HEK293T (cell line): Measurements from ENCODE around the gene HSPB7.
"Not testable (repeated sequence)": the region's sequence is repeated elsewhere in the genome, so short reads cannot be mapped to it uniquely, and the experiment has no call there.

Experiments
- CTCF ChIA-PET: fragments of 350-600 bp; formaldehyde crosslinking; extraction: SDS; loops from one replicate; lab custom pipeline; 2021; ENCODE audit warnings: antibody characterized with exemption, inconsistent platforms; lab: Yijun Ruan, JAX
- POLR2A ChIA-PET: fragments of 350-600 bp; formaldehyde crosslinking; extraction: SDS; loops from one replicate; lab custom pipeline; 2020; ENCODE audit warnings: antibody characterized with exemption, inconsistent platforms; lab: Yijun Ruan, JAX
- DNase-seq: peaks from one replicate; pipeline ENCODE4 v3.0.0; 2012; ENCODE audit warnings: mixed read lengths; ENCODE audit errors: extremely low spot score
- ARNT ChIP-seq: fragments of 450-650 bp; IDR thresholded peaks from 2 replicates; pipeline ENCODE4 v1.6.1; 2017; ENCODE audit warnings: mild to moderate bottlenecking
- BHLHE40 ChIP-seq: fragments of 450-650 bp; IDR thresholded peaks from 2 replicates; pipeline ENCODE4 v1.6.1; 2016; ENCODE audit warnings: mild to moderate bottlenecking, moderate library complexity, borderline replicate concordance
- CTBP1 ChIP-seq: fragments of 450-650 bp; IDR thresholded peaks from 2 replicates; pipeline ENCODE4 v1.6.1; 2016; ENCODE audit warnings: borderline replicate concordance
- ELF4 ChIP-seq: fragments of 450-650 bp; IDR thresholded peaks from 2 replicates; pipeline ENCODE4 v1.6.1; 2017; ENCODE audit warnings: antibody characterized with exemption
- FOXA1 ChIP-seq: fragments of 450-650 bp; IDR thresholded peaks from 2 replicates; pipeline ENCODE4 v1.6.1; 2016; ENCODE audit warnings: mild to moderate bottlenecking
- FOXK2 ChIP-seq: fragments of 450-650 bp; IDR thresholded peaks from 2 replicates; pipeline ENCODE4 v1.6.1; 2016; ENCODE audit warnings: mild to moderate bottlenecking
- FOXM1 ChIP-seq: fragments of 450-650 bp; IDR thresholded peaks from 2 replicates; pipeline ENCODE4 v1.6.1; 2017; ENCODE audit warnings: mild to moderate bottlenecking, borderline replicate concordance
- HDGF ChIP-seq: fragments of 450-650 bp; IDR thresholded peaks from 2 replicates; pipeline ENCODE4 v1.6.1; 2017; ENCODE audit warnings: antibody characterized with exemption, borderline replicate concordance
- L3MBTL2 ChIP-seq: fragments of 450-650 bp; conservative IDR thresholded peaks from 2 replicates; pipeline ENCODE4 v1.6.1; 2016; ENCODE audit warnings: mild to moderate bottlenecking
- LEF1 ChIP-seq: fragments of 450-650 bp; IDR thresholded peaks from 2 replicates; pipeline ENCODE4 v1.6.1; 2017; ENCODE audit warnings: mild to moderate bottlenecking, borderline replicate concordance
- NFRKB ChIP-seq: fragments of 450-650 bp; IDR thresholded peaks from 2 replicates; pipeline ENCODE4 v1.6.1; 2016; ENCODE audit warnings: mild to moderate bottlenecking, moderate library complexity
- SP1 ChIP-seq: fragments of 450-650 bp; IDR thresholded peaks from 2 replicates; pipeline ENCODE4 v1.6.1; 2017
- SUZ12 ChIP-seq: fragments of 450-650 bp; IDR thresholded peaks from 2 replicates; pipeline ENCODE4 v1.6.1; 2016; ENCODE audit warnings: mild to moderate bottlenecking
- TARDBP ChIP-seq: fragments of 450-650 bp; IDR thresholded peaks from 2 replicates; pipeline ENCODE4 v1.6.1; 2016
- ZNF384 ChIP-seq: fragments of 450-650 bp; IDR thresholded peaks from 2 replicates; pipeline ENCODE4 v1.6.1; 2016
- TF ChIP-seq, protein P1 (sequence below): fragments of 450-650 bp; IDR thresholded peaks from 2 replicates; pipeline ENCODE4 v1.6.1; 2016

HSPB7 gene

DNA sequence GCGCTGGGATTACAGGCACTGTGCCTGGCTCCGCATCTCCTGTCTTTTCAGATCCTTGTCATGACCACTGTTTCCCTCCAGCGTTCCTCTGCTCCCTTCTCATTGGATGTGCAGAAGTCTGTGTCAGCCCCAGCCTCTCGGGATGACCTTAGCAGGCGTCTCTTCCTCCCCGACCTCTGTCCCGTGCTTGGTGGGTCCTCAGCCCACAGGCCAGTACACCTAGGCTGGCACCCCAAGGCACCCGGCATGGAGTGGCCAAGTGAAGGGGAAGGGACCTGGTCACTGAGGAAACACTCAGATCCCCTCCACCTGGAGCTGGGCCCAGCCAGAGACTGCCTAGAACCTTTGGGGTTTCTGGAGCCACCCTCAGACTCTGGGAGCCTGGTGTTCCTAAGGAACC, 23.4 kb upstream of the HSPB7 start:
- TF ChIP-seq TARDBP (no peak), SP1 (no peak), ZNF384 (no peak), NFRKB (no peak), ELF4 (no peak), CTBP1 (no peak)
- ChIA-PET CTCF (no interaction called here), POLR2A (no interaction called here)
- no peak for DNase-seq

DNA sequence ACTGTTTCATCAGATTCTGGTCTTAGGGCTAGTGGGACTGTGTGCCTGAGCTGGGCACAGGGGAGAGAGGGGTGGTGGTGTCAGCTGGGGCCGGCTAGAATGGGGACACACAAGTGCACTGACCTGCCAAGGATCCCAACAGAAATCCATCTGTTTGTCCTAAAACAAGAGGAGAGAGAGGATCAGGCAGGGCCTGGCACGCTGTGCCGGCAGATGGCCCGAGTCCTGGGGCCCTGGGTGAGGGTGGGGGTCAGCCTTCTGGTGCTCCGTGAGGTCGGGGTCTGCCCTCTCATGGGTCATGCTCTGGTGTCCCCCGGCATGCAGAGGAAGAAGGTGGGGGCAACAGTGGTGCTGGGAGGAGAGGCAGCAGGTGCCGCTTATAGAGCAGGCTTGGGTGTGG, 22.0 kb upstream of the HSPB7 start:
- POLR2A ChIA-PET, DNase-seq, CTCF ChIA-PET: not testable (repeated sequence)

DNA sequence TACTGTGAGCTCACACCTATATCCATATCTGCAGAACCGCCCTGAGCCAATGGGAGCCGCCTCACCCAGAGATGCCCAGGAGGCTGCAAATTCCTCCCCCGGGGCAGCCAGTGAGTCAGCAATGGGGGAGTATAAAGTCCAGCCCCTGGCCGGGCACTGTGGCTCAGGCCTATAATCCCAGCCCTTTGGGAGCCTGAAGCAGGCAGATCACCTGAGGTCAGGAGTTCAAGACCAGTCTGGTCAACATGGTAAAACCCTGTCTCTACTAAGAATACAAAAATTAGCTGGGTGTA, 20.7 kb upstream of the HSPB7 start:
- CTCF ChIA-PET, result interaction anchor here (1.1 kb wide), 1 partner anchor 19 kb away, joined by 4 read pairs; no protein-coding TSS in a partner anchor

DNA sequence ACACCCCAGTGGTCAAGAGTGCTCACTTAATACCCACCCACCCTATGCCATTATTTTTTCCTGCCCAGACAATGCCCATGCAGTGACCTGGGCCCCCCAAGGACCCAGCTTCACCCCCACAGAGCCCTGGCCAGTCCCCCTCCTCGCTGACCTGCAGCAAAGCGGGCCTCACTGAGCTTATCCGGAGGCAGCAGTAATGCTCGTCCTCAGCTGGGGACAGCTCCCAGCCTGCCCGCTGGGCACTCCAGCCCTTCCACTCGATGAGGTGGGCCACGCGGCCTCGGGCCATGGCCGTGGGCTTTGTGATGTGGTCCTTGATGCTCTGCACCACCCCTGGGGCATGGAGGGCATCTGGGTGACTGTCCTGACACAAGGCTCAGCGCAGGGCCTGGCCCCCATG, 18.6 kb upstream of the HSPB7 start:
- DNase-seq, CTCF ChIA-PET, POLR2A ChIA-PET: not testable (repeated sequence)

More for the DNA sequence above, 20.7 kb upstream of the HSPB7 start:
- TF ChIP-seq ARNT (no peak), L3MBTL2 (no peak), SUZ12 (no peak), TARDBP (no peak), ZNF384 (no peak), CTBP1 (no peak), FOXA1 (no peak), FOXK2 (no peak), NFRKB (no peak), HDGF (no peak), FOXM1 (no peak)
- TF ChIP-seq, protein P1, sequence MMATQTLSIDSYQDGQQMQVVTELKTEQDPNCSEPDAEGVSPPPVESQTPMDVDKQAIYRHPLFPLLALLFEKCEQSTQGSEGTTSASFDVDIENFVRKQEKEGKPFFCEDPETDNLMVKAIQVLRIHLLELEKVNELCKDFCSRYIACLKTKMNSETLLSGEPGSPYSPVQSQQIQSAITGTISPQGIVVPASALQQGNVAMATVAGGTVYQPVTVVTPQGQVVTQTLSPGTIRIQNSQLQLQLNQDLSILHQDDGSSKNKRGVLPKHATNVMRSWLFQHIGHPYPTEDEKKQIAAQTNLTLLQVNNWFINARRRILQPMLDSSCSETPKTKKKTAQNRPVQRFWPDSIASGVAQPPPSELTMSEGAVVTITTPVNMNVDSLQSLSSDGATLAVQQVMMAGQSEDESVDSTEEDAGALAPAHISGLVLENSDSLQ, result no peak
- DNase-seq, result no peak
- POLR2A ChIA-PET, result no interaction called here

DNA sequence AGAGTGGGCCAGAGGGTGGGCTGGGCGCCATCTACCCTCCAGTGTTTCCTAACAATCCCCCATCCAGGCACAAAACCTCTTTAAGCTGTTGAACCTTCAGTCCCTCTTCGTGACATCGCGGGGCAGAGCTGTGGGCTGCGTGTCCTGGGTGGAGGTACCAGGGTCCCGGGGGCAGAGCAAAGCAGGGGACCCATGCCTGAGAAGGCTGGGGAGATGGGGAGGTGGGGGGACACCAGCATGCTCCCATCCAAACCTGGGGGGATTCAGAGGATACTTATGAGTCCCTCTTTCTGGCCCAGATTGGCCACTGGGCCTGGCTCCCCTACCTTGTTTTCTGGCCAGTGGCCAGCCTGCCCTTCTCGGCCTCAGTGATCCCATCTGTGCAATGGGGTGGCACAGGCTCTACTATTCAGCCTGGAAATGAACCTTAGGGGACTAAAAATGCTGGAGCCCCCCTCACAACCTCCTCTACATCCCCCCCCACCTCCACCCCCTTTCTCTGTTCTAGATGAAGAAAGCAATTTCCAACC, 15.3 kb upstream of the HSPB7 start:
- CTCF ChIA-PET, result interaction anchor here (1.2 kb wide), 1 partner anchor 12 kb away, joined by 3 read pairs; no protein-coding TSS in a partner anchor
- DNase-seq, result not testable (repeated sequence)

DNA sequence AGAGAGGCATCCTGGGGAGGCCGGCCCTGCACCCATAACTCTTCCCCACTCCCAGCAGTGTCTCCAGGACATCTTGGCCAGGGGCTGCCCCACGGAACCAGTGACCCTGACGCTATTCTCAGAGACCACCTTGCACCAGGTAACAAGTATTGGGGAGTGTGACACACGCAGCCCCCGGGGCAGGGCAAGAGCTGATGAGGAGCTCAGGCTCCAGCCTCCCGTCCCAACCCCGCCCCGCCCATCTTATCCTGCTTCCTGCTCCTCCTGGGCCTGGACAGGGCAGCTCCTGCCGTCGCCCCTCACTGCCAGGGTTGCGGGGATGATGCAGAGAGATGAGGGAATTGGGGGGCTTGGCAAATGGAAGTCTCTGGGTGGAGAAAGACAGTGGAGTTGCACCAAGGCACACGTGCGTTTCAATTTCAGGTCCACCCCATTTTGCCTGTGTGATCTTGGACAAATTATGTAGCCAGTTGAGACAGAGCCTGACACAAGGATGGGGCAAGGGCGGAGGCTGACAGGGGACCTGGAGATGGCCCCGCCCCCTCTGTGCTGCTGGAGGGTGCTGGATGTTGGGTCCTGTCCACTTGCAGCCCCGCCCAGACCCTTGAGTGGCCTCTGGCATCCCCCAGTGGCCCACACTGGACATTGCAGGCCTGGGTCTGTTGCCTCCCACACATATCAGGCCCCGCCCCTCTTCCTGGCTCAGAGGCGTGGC, 14.7 kb upstream of the HSPB7 start:
- TF ChIP-seq, protein P1, result peak; percentile 41; the same call in 1 of the 2 replicates
- TF ChIP-seq FOXA1, result no peak
- peak; percentile 92 for DNase-seq
- CTCF ChIA-PET, result interaction anchor here (0.7 to 1.2 kb wide), 3 partner anchors 13 to 207 kb away, joined by 3 to 4 read pairs (median 3); no protein-coding TSS in a partner anchor
- POLR2A ChIA-PET, result no interaction called here

More for the DNA sequence above, 15.3 kb upstream of the HSPB7 start:
- POLR2A ChIA-PET, result not testable (repeated sequence)

DNA sequence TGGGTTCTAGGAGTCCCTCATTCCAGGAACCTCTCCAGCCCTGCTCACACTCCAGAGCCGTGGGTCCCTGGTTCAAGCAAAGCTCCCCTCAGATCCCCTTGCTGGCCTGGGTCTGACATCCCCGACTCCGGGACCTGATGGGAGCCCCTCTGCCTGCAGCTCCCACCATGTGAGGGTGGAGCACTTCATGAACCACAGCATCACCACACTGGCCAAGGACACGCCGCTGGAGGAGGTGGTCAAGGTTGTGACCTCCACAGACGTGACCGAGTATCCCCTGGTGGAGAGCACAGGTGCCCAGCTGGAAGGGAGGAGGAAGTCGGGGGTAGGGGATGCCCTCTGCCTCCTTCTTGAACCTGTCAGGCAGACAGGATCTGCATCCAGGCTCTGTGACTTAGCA, 13.7 kb upstream of the HSPB7 start:
- CTCF ChIA-PET, result interaction anchor here (1.0 kb wide), 1 partner anchor 22 kb away, joined by 4 read pairs; no protein-coding TSS in a partner anchor
- no peak for DNase-seq
- TF ChIP-seq BHLHE40, result no peak
- TF ChIP-seq FOXA1, result no peak
- no peak for TF ChIP-seq CTBP1
- TF ChIP-seq HDGF, result no peak
- TF ChIP-seq ELF4, result no peak
- no peak for TF ChIP-seq SP1
- TF ChIP-seq L3MBTL2, result no peak
- POLR2A ChIA-PET, result no interaction called here

DNA sequence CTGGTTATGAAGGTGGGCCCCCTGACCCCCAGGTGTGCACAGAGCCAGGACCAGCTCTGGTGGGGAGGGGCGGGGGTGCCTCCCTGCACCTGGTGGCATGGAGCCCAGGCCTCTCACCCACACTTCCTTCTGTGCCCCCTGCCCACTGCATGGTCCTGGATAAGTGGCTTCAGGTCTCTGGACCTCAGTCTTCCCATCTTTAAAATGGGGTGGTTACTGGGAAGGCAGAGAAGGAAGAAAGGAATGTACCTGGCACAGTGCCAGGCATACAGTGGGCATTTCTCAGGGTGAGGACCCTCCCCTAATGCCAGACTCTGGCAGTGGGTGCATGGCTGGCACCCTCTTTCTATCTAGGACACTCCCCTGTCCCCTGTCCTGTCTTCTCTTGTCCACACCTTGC, 11.4 kb upstream of the HSPB7 start:
- no peak for DNase-seq
- POLR2A ChIA-PET, result no interaction called here
- CTCF ChIA-PET, result no interaction called here
- TF ChIP-seq ELF4 (no peak), FOXM1 (no peak), BHLHE40 (no peak), ZNF384 (no peak), LEF1 (no peak), SUZ12 (no peak), SP1 (no peak), NFRKB (no peak), FOXK2 (no peak), CTBP1 (no peak), TARDBP (no peak), FOXA1 (no peak), ARNT (no peak), L3MBTL2 (no peak), HDGF (no peak)
- TF ChIP-seq, protein P1, result no peak

DNA sequence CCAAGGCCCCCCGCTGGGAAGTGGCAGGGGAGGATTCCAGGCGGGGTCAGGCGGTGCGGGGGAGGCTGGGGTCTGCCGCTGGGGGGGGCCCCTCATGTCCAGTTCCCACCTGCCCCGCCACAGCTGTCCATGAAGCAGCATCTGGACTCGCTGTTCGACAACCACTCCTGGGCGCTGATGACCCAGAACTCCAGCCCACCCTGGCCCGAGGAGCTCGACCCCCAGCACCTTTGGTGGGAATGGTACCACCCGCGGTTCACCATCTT, 11.1 kb upstream of the HSPB7 start:
- POLR2A ChIA-PET, CTCF ChIA-PET, DNase-seq: not testable (repeated sequence)
